Measurements from ENCODE around the gene QRFP. TPM values are rescaled to one million over a fixed set of nuclear protein-coding genes. Genes with fewer than 3 reads are reported as not detected.

Gene QRFP, protein sequence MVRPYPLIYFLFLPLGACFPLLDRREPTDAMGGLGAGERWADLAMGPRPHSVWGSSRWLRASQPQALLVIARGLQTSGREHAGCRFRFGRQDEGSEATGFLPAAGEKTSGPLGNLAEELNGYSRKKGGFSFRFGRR
- total RNA-seq (2022) (not detected in 2 replicates), Bru-seq, nascent RNA (not detected), BruChase-seq, experiment 1, labeled RNA remaining after a 6-hour chase (not detected), BruChase-seq, experiment 2, labeled RNA remaining after a 2-hour chase (not detected)
- long read RNA-seq = 0 reads

DNA sequence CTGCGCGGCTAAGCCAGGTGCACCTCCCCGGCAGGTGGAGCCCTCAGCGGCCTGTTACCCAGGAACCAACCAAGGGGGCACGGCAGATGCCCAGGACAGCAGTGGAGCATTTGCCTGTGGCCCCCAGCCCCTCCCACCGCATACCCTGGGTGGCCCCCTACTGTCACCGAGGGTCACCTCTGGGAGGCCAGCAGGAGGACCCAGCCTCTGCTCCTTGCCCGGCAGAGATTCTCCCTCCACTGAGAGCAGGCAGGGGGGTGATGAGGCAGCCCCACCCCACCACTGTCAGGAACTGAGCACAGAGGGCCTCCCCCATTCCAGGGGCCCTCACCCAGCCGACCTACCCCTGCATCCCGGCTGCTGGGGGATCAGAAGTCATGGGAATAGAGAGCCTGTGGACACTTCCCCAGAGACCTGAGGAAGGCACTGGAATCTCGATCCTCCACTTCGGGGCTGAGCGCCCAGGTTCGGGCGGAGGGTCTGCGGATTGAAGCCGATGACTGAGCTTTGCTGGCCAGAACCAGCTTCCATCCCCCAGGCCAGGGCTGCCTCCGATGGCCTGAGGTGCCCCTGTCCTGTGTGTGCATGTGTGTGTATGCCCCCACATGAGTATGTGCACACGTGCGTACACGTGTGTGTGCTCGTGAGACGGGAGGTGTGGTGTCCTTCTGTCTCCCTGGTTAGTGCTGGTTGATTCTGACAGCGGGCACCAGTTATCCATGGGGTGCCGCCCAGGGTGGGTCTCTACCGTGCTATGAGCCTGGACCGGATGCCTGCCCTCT lies at the start of gene QRFP:
TSS of gene QRFP (minus strand) at position 580 of the 782 bp plus-strand sequence. CDS start 2,974 bp downstream, outside the sequence.
- Mint-ChIP-seq H3K9me3 (ENCODE audit: low read depth, unreplicated experiment) (no peaks in the 10 kb centered on the region), H3K27me3 (ENCODE audit: unreplicated experiment) (peaks cover 22% of the 10 kb centered on the region), H3K36me3 (ENCODE audit: insufficient read depth, unreplicated experiment) (no peaks in the 10 kb centered on the region), H3K4me1 (ENCODE audit: low read depth, unreplicated experiment) (no peaks in the 10 kb centered on the region), H3K4me3 (ENCODE audit: low read depth, unreplicated experiment) (no peak within 1 kb of the TSS), H3K27ac (ENCODE audit: unreplicated experiment) (no peak within 1 kb of the TSS)
- no TSS peak for BruUV-seq (replicated peaks)
- TF ChIP-seq, protein P1, sequence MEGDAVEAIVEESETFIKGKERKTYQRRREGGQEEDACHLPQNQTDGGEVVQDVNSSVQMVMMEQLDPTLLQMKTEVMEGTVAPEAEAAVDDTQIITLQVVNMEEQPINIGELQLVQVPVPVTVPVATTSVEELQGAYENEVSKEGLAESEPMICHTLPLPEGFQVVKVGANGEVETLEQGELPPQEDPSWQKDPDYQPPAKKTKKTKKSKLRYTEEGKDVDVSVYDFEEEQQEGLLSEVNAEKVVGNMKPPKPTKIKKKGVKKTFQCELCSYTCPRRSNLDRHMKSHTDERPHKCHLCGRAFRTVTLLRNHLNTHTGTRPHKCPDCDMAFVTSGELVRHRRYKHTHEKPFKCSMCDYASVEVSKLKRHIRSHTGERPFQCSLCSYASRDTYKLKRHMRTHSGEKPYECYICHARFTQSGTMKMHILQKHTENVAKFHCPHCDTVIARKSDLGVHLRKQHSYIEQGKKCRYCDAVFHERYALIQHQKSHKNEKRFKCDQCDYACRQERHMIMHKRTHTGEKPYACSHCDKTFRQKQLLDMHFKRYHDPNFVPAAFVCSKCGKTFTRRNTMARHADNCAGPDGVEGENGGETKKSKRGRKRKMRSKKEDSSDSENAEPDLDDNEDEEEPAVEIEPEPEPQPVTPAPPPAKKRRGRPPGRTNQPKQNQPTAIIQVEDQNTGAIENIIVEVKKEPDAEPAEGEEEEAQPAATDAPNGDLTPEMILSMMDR (IDR thresholded peaks at IDR 0.05; ENCODE audit: unreplicated experiment) = peak; percentile 29
- CTCF ChIA-PET = no interaction called here
- intact Hi-C loops (cut with micrococcal nuclease; ENCODE audit: unreplicated experiment) = loop anchor here (2.0 kb wide), 1 partner anchor 44 kb away; no protein-coding TSS in a partner anchor
- peak; percentile 52 for DNase-seq

DNA sequence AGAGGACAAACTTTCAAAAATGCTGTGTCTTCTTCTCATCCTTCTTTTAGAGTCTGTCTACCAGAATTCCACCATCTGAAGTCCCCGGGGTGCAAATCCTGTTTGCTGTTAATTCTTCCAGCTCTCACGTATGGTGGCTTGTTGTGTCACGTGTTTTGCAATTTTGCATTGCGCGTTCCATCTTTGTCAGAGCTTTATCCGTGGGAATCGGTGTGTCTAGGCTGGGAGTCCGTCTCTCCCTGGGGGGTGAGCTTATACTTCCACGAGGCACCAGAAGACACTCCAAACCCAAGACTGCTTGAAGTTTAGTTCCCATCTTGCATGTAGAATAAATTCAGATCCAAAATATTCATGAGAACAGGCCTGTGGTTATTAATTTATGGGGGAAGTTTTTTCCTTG lies 48.6 kb upstream of the QRFP start:
- intact Hi-C loops (cut with micrococcal nuclease; ENCODE audit: unreplicated experiment) = no loop called here
- Mint-ChIP-seq H3K4me3 (ENCODE audit: low read depth, unreplicated experiment) (no peak overlapping the region), H3K4me1 (ENCODE audit: low read depth, unreplicated experiment) (peaks cover 32% of the 10 kb centered on the region), H3K27ac (ENCODE audit: unreplicated experiment) (no peak overlapping the region), H3K27me3 (ENCODE audit: unreplicated experiment) (peaks cover 77% of the 10 kb centered on the region), H3K36me3 (ENCODE audit: insufficient read depth, unreplicated experiment) (peaks cover 5% of the 10 kb centered on the region), H3K9me3 (ENCODE audit: low read depth, unreplicated experiment) (no peaks in the 10 kb centered on the region)
- CTCF ChIA-PET = no interaction called here
- BruUV-seq (replicated peaks) = no TSS peak
- DNase-seq = no peak
- TF ChIP-seq, protein P1 (IDR thresholded peaks at IDR 0.05; ENCODE audit: unreplicated experiment) = no peak

DNA sequence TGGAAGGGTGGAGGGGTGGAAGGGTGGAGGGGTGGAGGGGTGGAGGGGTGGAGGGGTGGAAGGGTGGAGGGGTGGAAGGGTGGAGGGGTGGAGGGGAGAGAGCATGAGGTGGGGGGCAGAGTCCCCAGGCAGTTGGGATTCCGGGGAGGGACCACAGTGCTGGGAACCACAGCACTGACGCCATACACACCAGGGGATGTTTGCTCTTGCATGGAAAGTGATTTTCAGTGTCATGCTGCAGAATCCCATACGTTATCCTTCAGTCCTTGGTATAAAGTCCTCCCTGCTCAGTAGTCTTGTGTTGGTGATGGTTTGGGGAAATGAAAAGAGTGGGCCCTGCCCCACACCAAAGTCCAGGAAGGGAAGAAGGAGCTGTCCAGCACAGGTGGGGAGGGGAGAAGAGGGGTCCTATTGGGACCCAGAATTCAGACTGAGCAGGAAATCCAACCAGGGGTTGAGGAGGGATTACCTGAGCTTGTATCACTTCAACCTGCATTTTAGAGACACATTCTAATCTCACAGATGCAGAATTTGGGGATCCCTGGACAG lies 48.0 kb upstream of the QRFP start:
- TF ChIP-seq, protein P1 (IDR thresholded peaks at IDR 0.05; ENCODE audit: unreplicated experiment) = no peak
- DNase-seq = no peak
- CTCF ChIA-PET = interaction anchor here (0.5 kb wide), 1 partner anchor 388 kb away, joined by 3 read pairs; no protein-coding TSS in a partner anchor
- no peak overlapping the region for H3K4me3 Mint-ChIP-seq (ENCODE audit: low read depth, unreplicated experiment)
- peaks cover 32% of the 10 kb centered on the region for H3K4me1 Mint-ChIP-seq (ENCODE audit: low read depth, unreplicated experiment)
- BruUV-seq (replicated peaks) = no TSS peak
- H3K36me3 Mint-ChIP-seq (ENCODE audit: insufficient read depth, unreplicated experiment) = peaks cover 5% of the 10 kb centered on the region
- H3K27me3 Mint-ChIP-seq (ENCODE audit: unreplicated experiment) = peaks cover 72% of the 10 kb centered on the region
- H3K27ac Mint-ChIP-seq (ENCODE audit: unreplicated experiment) = no peak overlapping the region
- H3K9me3 Mint-ChIP-seq (ENCODE audit: low read depth, unreplicated experiment) = no peaks in the 10 kb centered on the region
- intact Hi-C loops (cut with micrococcal nuclease; ENCODE audit: unreplicated experiment) = no loop called here

DNA sequence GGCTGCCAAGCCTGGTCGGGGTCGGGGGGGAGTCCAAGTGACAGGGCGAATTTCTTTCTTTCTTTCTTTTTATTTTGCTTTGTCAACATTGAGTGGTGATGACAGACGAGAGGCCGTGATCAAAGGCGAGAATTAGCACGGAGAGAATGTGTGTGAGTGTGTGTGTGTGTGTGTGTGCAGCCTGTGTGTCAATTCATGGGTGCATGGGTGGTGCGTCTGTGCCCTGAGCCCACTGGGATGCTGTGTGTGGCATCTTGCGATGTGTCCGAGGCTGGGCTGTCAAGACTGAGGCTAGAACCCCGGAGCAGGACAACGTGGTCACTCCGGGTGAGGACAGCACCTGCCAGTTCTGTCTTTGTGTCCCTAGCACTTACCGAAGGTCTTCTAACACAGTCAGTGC lies 47.2 kb upstream of the QRFP start:
- H3K4me3 Mint-ChIP-seq (ENCODE audit: low read depth, unreplicated experiment) = no peak overlapping the region
- peaks cover 26% of the 10 kb centered on the region for H3K4me1 Mint-ChIP-seq (ENCODE audit: low read depth, unreplicated experiment)
- intact Hi-C loops (cut with micrococcal nuclease; ENCODE audit: unreplicated experiment) = no loop called here
- no peak overlapping the region for H3K27ac Mint-ChIP-seq (ENCODE audit: unreplicated experiment)
- no peaks in the 10 kb centered on the region for H3K9me3 Mint-ChIP-seq (ENCODE audit: low read depth, unreplicated experiment)
- BruUV-seq (replicated peaks) = no TSS peak
- peaks cover 71% of the 10 kb centered on the region for H3K27me3 Mint-ChIP-seq (ENCODE audit: unreplicated experiment)
- TF ChIP-seq, protein P1 (IDR thresholded peaks at IDR 0.05; ENCODE audit: unreplicated experiment) = no peak
- no peak for DNase-seq
- peaks cover 8% of the 10 kb centered on the region for H3K36me3 Mint-ChIP-seq (ENCODE audit: insufficient read depth, unreplicated experiment)
- CTCF ChIA-PET = interaction anchor here (0.6 kb wide), 1 partner anchor 168 kb away, joined by 4 read pairs; no protein-coding TSS in a partner anchor
